IPS-15b (cell line): ENCODE data around the gene KDM1A.
"Not testable (repeated sequence)": the region's sequence is repeated elsewhere in the genome, so short reads cannot be mapped to it uniquely, and the experiment has no call there.

Experiments used
- H3K27me3 ChIP-seq: one replicate; pipeline ENCODE4 v1.6.1; 2013; ENCODE audit warnings: low read length; ENCODE audit not compliant: control insufficient read depth, insufficient read depth
- H3K36me3 ChIP-seq: one replicate; pipeline ENCODE4 v1.6.1; 2013; ENCODE audit warnings: low read length; ENCODE audit not compliant: control insufficient read depth, insufficient read depth
- H3K4me1 ChIP-seq: one replicate; pipeline ENCODE4 v1.6.1; 2013; ENCODE audit warnings: mild to moderate bottlenecking, low read length; ENCODE audit not compliant: control insufficient read depth, insufficient read depth
- H3K4me3 ChIP-seq: one replicate; pipeline ENCODE4 v1.5.1; 2013; ENCODE audit warnings: low read depth, low read length
- H3K9ac ChIP-seq: one replicate; pipeline ENCODE4 v1.6.1; 2013; ENCODE audit warnings: low read depth, mild to moderate bottlenecking, low read length
- H3K9me3 ChIP-seq: one replicate; pipeline ENCODE4 v1.6.1; 2013; ENCODE audit warnings: mild to moderate bottlenecking, low read length; ENCODE audit not compliant: control insufficient read depth, insufficient read depth

Gene KDM1A

GRCh38 chr1:23019094-23019862 lies at the start of gene KDM1A:
Gene KDM1A, plus strand, starts transcription at chr1:23019468. Its CDS starts 129 bp downstream, at chr1:23019597.
- Histone ChIP-seq H3K36me3 (no peaks in the 10 kb centered on the region), H3K27me3 (no peaks in the 10 kb centered on the region), H3K9me3 (no peaks in the 10 kb centered on the region), H3K4me3 (peak within 1 kb of the TSS; percentile 66), H3K4me1 (no peaks in the 10 kb centered on the region), H3K9ac (peak within 1 kb of the TSS; percentile 91)

GRCh38 chr1:22970096-22970495 lies 49.2 kb upstream of the KDM1A start:
- Histone ChIP-seq H3K27me3 (no peaks in the 10 kb centered on the region), H3K4me3 (no peak overlapping the region), H3K9ac (no peak overlapping the region), H3K4me1 (peaks cover 4% of the 10 kb centered on the region), H3K36me3 (no peaks in the 10 kb centered on the region), H3K9me3 (no peaks in the 10 kb centered on the region)

- no peaks in the 10 kb centered on the region for H3K36me3 ChIP-seq
Observed at GRCh38 chr1:22971161-22971560, 48.1 kb upstream of the KDM1A start.

GRCh38 chr1:22971611-22972405 lies 47.5 kb upstream of the KDM1A start:
- Histone ChIP-seq H3K9ac (no peak overlapping the region), H3K4me1 (peaks cover 6% of the 10 kb centered on the region), H3K4me3 (no peak overlapping the region), H3K36me3 (no peaks in the 10 kb centered on the region), H3K9me3 (no peaks in the 10 kb centered on the region), H3K27me3 (no peaks in the 10 kb centered on the region)

More at GRCh38 chr1:22971161-22971560, 48.1 kb upstream of the KDM1A start:
- no peak overlapping the region for H3K4me3 ChIP-seq
- peaks cover 4% of the 10 kb centered on the region for H3K4me1 ChIP-seq
- H3K27me3 ChIP-seq, result no peaks in the 10 kb centered on the region
- H3K9ac ChIP-seq, result no peak overlapping the region
- no peaks in the 10 kb centered on the region for H3K9me3 ChIP-seq

- H3K27me3 ChIP-seq, result no peaks in the 10 kb centered on the region
- no peak within 1 kb of the TSS for H3K9ac ChIP-seq
- H3K4me3 ChIP-seq, result no peak within 1 kb of the TSS
- H3K4me1 ChIP-seq, result peaks cover 6% of the 10 kb centered on the region
- H3K9me3 ChIP-seq, result no peaks in the 10 kb centered on the region
- no peaks in the 10 kb centered on the region for H3K36me3 ChIP-seq
Observed at GRCh38 chr1:22972760-22973159, 46.5 kb upstream of the KDM1A start, which contains the start of gene LACTBL1. Gene LACTBL1, minus strand, starts transcription at chr1:22972866. Its CDS starts 550 bp downstream, at chr1:22972316.

GRCh38 chr1:22975694-22976093 lies 43.6 kb upstream of the KDM1A start:
- peaks cover 6% of the 10 kb centered on the region for H3K4me1 ChIP-seq

GRCh38 chr1:22976127-22976460 lies 43.2 kb upstream of the KDM1A start:
- peaks cover 6% of the 10 kb centered on the region for H3K4me1 ChIP-seq
- H3K9me3 ChIP-seq, result no peaks in the 10 kb centered on the region
- no peaks in the 10 kb centered on the region for H3K36me3 ChIP-seq
- no peak overlapping the region for H3K9ac ChIP-seq
- H3K27me3 ChIP-seq, result no peaks in the 10 kb centered on the region
- H3K4me3 ChIP-seq, result no peak overlapping the region

More at GRCh38 chr1:22975694-22976093, 43.6 kb upstream of the KDM1A start:
- H3K4me3 ChIP-seq, result no peak overlapping the region
- H3K9ac ChIP-seq, result no peak overlapping the region
- no peaks in the 10 kb centered on the region for H3K36me3 ChIP-seq
- no peaks in the 10 kb centered on the region for H3K9me3 ChIP-seq
- H3K27me3 ChIP-seq, result no peaks in the 10 kb centered on the region

GRCh38 chr1:22976461-22977243 lies 42.6 kb upstream of the KDM1A start:
- H3K9me3 ChIP-seq, result no peaks in the 10 kb centered on the region
- no peaks in the 10 kb centered on the region for H3K27me3 ChIP-seq
- peaks cover 3% of the 10 kb centered on the region for H3K4me1 ChIP-seq
- no peaks in the 10 kb centered on the region for H3K36me3 ChIP-seq
- no peak overlapping the region for H3K9ac ChIP-seq
- no peak overlapping the region for H3K4me3 ChIP-seq

GRCh38 chr1:22978299-22978698 lies 41.0 kb upstream of the KDM1A start:
- Histone ChIP-seq H3K27me3 (no peaks in the 10 kb centered on the region), H3K36me3 (no peaks in the 10 kb centered on the region), H3K4me3 (no peak overlapping the region), H3K9ac (no peak overlapping the region), H3K4me1 (peaks cover 2% of the 10 kb centered on the region), H3K9me3 (no peaks in the 10 kb centered on the region)

- H3K4me3 ChIP-seq, H3K36me3 ChIP-seq, H3K4me1 ChIP-seq, H3K27me3 ChIP-seq, H3K9ac ChIP-seq, H3K9me3 ChIP-seq: not testable (repeated sequence)
Observed at GRCh38 chr1:22980471-22980790, 38.8 kb upstream of the KDM1A start.

- H3K4me1 ChIP-seq, result no peaks in the 10 kb centered on the region
- no peaks in the 10 kb centered on the region for H3K9me3 ChIP-seq
- no peak overlapping the region for H3K4me3 ChIP-seq
- H3K9ac ChIP-seq, result no peak overlapping the region
- no peaks in the 10 kb centered on the region for H3K27me3 ChIP-seq
- H3K36me3 ChIP-seq, result no peaks in the 10 kb centered on the region
Observed at GRCh38 chr1:22983944-22984343, 35.3 kb upstream of the KDM1A start.
